Ovary (tissue), 9 donors: ENCODE results near the gene TMEM221. TPM values are rescaled to one million over a fixed set of nuclear protein-coding genes. Genes with fewer than 3 reads are reported as not detected.

Source experiments
- DNase-seq, 5 donors: peaks; one replicate each; pipeline ENCODE4 v3.0.0-alpha.2; 2019 to 2020
- H3K27ac ChIP-seq, 2 donors: fragments of 200-600 bp; one replicate each; pipeline versions ENCODE4 v1.5.1 to v1.8.0; 2019 to 2022
- H3K27me3 ChIP-seq: fragments of 200-600 bp; one replicate; pipeline ENCODE4 v1.8.0; 2022
- H3K36me3 ChIP-seq: fragments of 200-600 bp; sonication (generic); one replicate; pipeline ENCODE4 v1.5.1; 2019
- H3K4me1 ChIP-seq: one replicate; pipeline ENCODE4 v1.8.1; 2013; ENCODE audit warnings: mild to moderate bottlenecking, moderate library complexity; ENCODE audit not compliant: insufficient read depth
- H3K4me3 ChIP-seq: fragments of 200-600 bp; sonication (generic); one replicate; pipeline ENCODE4 v1.5.1; 2017
- H3K9me3 ChIP-seq, 2 donors: fragments of 200-600 bp in 1 of 2; sonication (generic) in 1 of 2; one replicate each; pipeline versions ENCODE4 v1.5.1 to v1.8.1; 2013 to 2019; ENCODE audit warnings: mild to moderate bottlenecking in 1 of 2, moderate library complexity in 1 of 2
- CTCF ChIP-seq, 3 donors: fragments of 450-650 bp in 2 of 3; fragments of 200-600 bp in 1 of 3; IDR thresholded peaks; one replicate each; pipeline versions ENCODE4 v1.5.1 to v1.8.0; 2016 to 2022; ENCODE audit warnings: antibody characterized with exemption in 3 of 3, mild to moderate bottlenecking in 1 of 3
- EP300 ChIP-seq: sonication (generic); formaldehyde crosslinking; IDR thresholded peaks from one replicate; pipeline ENCODE4 v1.6.1; 2017; ENCODE audit warnings: antibody characterized with exemption
- POLR2A ChIP-seq: fragments of 450-650 bp; IDR thresholded peaks from one replicate; pipeline ENCODE4 v1.6.1; 2017; ENCODE audit warnings: antibody characterized with exemption, mild to moderate bottlenecking, moderate library complexity
- WGBS, 3 donors: extraction: QIAGEN DNeasy Blood & Tissue Kit in 1 of 3; methylation state at CpG; one replicate each; pipeline versions ENCODE4 v1.1.5 to v1.1.7; 2013 to 2017; 5-methylcytosine and 5-hydroxymethylcytosine counted together
- intact Hi-C, 4 donors: fragments of 100-400 bp; cut with DNase I; formaldehyde crosslinking; loops; one replicate each; pipeline versions ENCODE4 v1.11.0 to v1.15.1; 2022 to 2023
- polyA plus RNA-seq, 2 donors: library from polyadenylated mRNA; stranded (reverse); fragments of 200-250 nt in 1 of 2; fragments of 350-450 nt in 1 of 2; fragmentation: Illumina TruSeq in 1 of 2; extraction: RNeasy Lipid Tissue Mini Kit (QIAGEN cat#74804) in 1 of 2; gene quantifications; one replicate each; pipeline ENCODE4 v1.2.3, GENCODE V29; 2013 to 2014
- total RNA-seq, 7 donors: library from RNA; depleted of rRNA in 2 of 7; stranded (reverse); fragments of >200 nt in 2 of 7; fragmentation: NEBNext Ultra II Directional in 3 of 7; extraction: Animal tissue kit (Norgen Biotek cat#: 25700) in 3 of 7; gene quantifications; one replicate each; pipeline versions ENCODE4 v1.1.0 to v1.2.4, GENCODE V29; 2016 to 2023
- donor health status: DM: no; HTN: no; CAD: no; lungs with moderate emphysema.
- donor health status: DM: no; HTN: no; CAD: no.
- donor health status: Bipolar disorder and iron deficiency.
- donor health status: DM: yes; HTN: yes; CAD: no.
- donor health status: DM: no; HTN: no; CAD: no.
- donor health status: DM: yes; HTN: yes; CAD: no.

Gene TMEM221
- total and polyA plus RNA-seq, 9 donors = 1.4 to 14.1 (median 6.5) TPM

- Histone ChIP-seq H3K27ac (no peak overlapping the region), H3K9me3 (no peaks in the 10 kb centered on the region), H3K4me3 (no peak overlapping the region), H3K36me3 (no peaks in the 10 kb centered on the region), H3K4me1 (peaks cover 3% of the 10 kb centered on the region), H3K27me3 (no peaks in the 10 kb centered on the region)
- TF ChIP-seq EP300 (no peak), POLR2A (no peak), CTCF (IDR thresholded peaks at IDR 0.05) (no peak)
- whole genome bisulfite sequencing, 3 donors = 77 to 82% (median 81%) methylated on average over 3 of the region's 3 CpGs
- DNase-seq = no peak
- intact Hi-C loops = no loop called here
These were observed 10.5 kb upstream of the TMEM221 start for GRCh38 chr19:17458970-17459369.

GRCh38 chr19:17457616-17458015 is 9.1 kb upstream of the TMEM221 start:
- Histone ChIP-seq H3K9me3 (no peaks in the 10 kb centered on the region), H3K27me3 (no peaks in the 10 kb centered on the region), H3K4me1 (peaks cover 3% of the 10 kb centered on the region), H3K36me3 (no peaks in the 10 kb centered on the region), H3K4me3 (no peak overlapping the region), H3K27ac (no peak overlapping the region)
- intact Hi-C loops = no loop called here
- WGBS, 3 donors = 4 to 13% (median 4%) methylated on average over 6 of the region's 6 CpGs
- DNase-seq = no peak
- TF ChIP-seq CTCF (IDR thresholded peaks at IDR 0.05) (no peak), EP300 (no peak), POLR2A (no peak)

- 76 to 83% (median 78%) methylated on average over 11 of the region's 11 CpGs for WGBS, 3 donors
- Histone ChIP-seq H3K36me3 (no peaks in the 10 kb centered on the region), H3K4me1 (peaks cover 3% of the 10 kb centered on the region), H3K9me3 (no peaks in the 10 kb centered on the region), H3K27me3 (no peaks in the 10 kb centered on the region), H3K4me3 (no peak overlapping the region), H3K27ac (no peak overlapping the region)
- intact Hi-C loops = no loop called here
- no peak for DNase-seq
- TF ChIP-seq CTCF (IDR thresholded peaks at IDR 0.05) (no peak), EP300 (no peak), POLR2A (no peak)
These were observed 7.7 kb upstream of the TMEM221 start for GRCh38 chr19:17456127-17456526.

GRCh38 chr19:17455308-17456123 is 7.0 kb upstream of the TMEM221 start:
- DNase-seq = no peak
- Histone ChIP-seq H3K9me3 (no peaks in the 10 kb centered on the region), H3K4me3 (no peak overlapping the region), H3K27me3 (no peaks in the 10 kb centered on the region), H3K36me3 (no peaks in the 10 kb centered on the region), H3K27ac (no peak overlapping the region), H3K4me1 (peaks cover 3% of the 10 kb centered on the region)
- intact Hi-C loops = no loop called here
- whole genome bisulfite sequencing, 3 donors = 19 to 26% (median 20%) methylated on average over 44 to 58 of the region's 58 CpGs
- TF ChIP-seq EP300 (no peak), POLR2A (no peak), CTCF (IDR thresholded peaks at IDR 0.05) (no peak)
